ENCODE results near the gene CACNA1B.

- no peak for TF ChIP-seq CTCF (IDR thresholded peaks at IDR 0.05)
- TF ChIP-seq POLR2AphosphoS5 (IDR thresholded peaks at IDR 0.05): no peak
- no peak for TF ChIP-seq POLR2A (IDR thresholded peaks at IDR 0.05)
Measured at GRCh38 chr9:137834846-137835546, 42.6 kb upstream of the CACNA1B start.

All from sigmoid colon (tissue), 4 donors.